ENCODE results near the gene NEURL1B.

Gene NEURL1B

GRCh38 chr5:172736508-172737135 is 95.6 kb downstream of the NEURL1B start:
- TF ChIP-seq CTCF (conservative IDR thresholded peaks at IDR 0.05) (no peak), ZFX (IDR thresholded peaks at IDR 0.05) (no peak)
- no peak overlapping the region for H3K27ac ChIP-seq

GRCh38 chr5:172739375-172739774 is 98.3 kb downstream of the NEURL1B start:
- TF ChIP-seq CTCF (conservative IDR thresholded peaks at IDR 0.05) (no peak), ZFX (IDR thresholded peaks at IDR 0.05) (no peak)

GRCh38 chr5:172740428-172741205 is 99.6 kb downstream of the NEURL1B start:
- H3K27ac ChIP-seq, result no peak overlapping the region
- no peak for TF ChIP-seq ZFX (IDR thresholded peaks at IDR 0.05)
- no peak for TF ChIP-seq CTCF (conservative IDR thresholded peaks at IDR 0.05)

More at GRCh38 chr5:172739375-172739774, 98.3 kb downstream of the NEURL1B start:
- H3K27ac ChIP-seq, result no peak overlapping the region
